ENCODE results near the gene ALKBH4. TPM values are rescaled to one million over a fixed set of nuclear protein-coding genes. Genes with fewer than 3 reads are reported as not detected.
"Not testable (repeated sequence)": the region's sequence is repeated elsewhere in the genome, so short reads cannot be mapped to it uniquely, and the experiment has no call there.

Gene ALKBH4
- total RNA-seq, 1 experiment from 2014 or later, result 13.8 TPM

- H3K4me1 ChIP-seq; CTCF ChIA-PET; H3K36me3 Mint-ChIP-seq (ENCODE audit: insufficient read depth, unreplicated experiment); H3K27me3 ChIP-seq (replicated peaks; ENCODE audit: control insufficient read depth, insufficient read depth, low read length); H3K4me1 Mint-ChIP-seq (ENCODE audit: low read depth, unreplicated experiment); H3K9me3 Mint-ChIP-seq (ENCODE audit: unreplicated experiment); H3K36me3 ChIP-seq (ENCODE audit: control insufficient read depth, insufficient read depth, low read length); H3K27me3 Mint-ChIP-seq (ENCODE audit: insufficient read depth, unreplicated experiment); POLR2A ChIA-PET; H3K9me3 ChIP-seq; intact Hi-C loops (cut with micrococcal nuclease; ENCODE audit: unreplicated experiment): not testable (repeated sequence)
- H3K27ac Mint-ChIP-seq (ENCODE audit: unreplicated experiment), result peak within 1 kb of the TSS; percentile 48
- DNase-seq, result peak; percentile 68 to 82
- TSS peak; percentile 87 for BruUV-seq (replicated peaks)
- H3K4me3 Mint-ChIP-seq (ENCODE audit: unreplicated experiment), result peak within 1 kb of the TSS; percentile 71
- peak within 1 kb of the TSS; percentile 36 for H3K4me3 ChIP-seq (ENCODE audit: low read depth, low read length)
Measured at GRCh38 chr7:102478314-102479208, 13.9 kb upstream of the ALKBH4 start, which contains the start of gene POLR2J. TSS of gene POLR2J (minus strand) at chr7:102478922. CDS start at chr7:102478860, 62 bp downstream.

GRCh38 chr7:102474736-102475435, 10.2 kb upstream of the ALKBH4 start:
- H3K27me3 Mint-ChIP-seq (ENCODE audit: insufficient read depth, unreplicated experiment); H3K4me3 Mint-ChIP-seq (ENCODE audit: unreplicated experiment); intact Hi-C loops (cut with micrococcal nuclease; ENCODE audit: unreplicated experiment); H3K27me3 ChIP-seq (replicated peaks; ENCODE audit: control insufficient read depth, insufficient read depth, low read length); H3K4me1 ChIP-seq; BruUV-seq (replicated peaks); POLR2A ChIA-PET; H3K27ac Mint-ChIP-seq (ENCODE audit: unreplicated experiment); CTCF ChIA-PET; H3K36me3 ChIP-seq (ENCODE audit: control insufficient read depth, insufficient read depth, low read length); H3K9me3 ChIP-seq; H3K9me3 Mint-ChIP-seq (ENCODE audit: unreplicated experiment); H3K4me1 Mint-ChIP-seq (ENCODE audit: low read depth, unreplicated experiment); H3K4me3 ChIP-seq (ENCODE audit: low read depth, low read length): not testable (repeated sequence)
- H3K36me3 Mint-ChIP-seq (ENCODE audit: insufficient read depth, unreplicated experiment), result peaks cover 31% of the 10 kb centered on the region
- peak; percentile 0 to 3 for DNase-seq

GRCh38 chr7:102474116-102474515, 9.5 kb upstream of the ALKBH4 start:
- BruUV-seq (replicated peaks); H3K27me3 Mint-ChIP-seq (ENCODE audit: insufficient read depth, unreplicated experiment); H3K36me3 ChIP-seq (ENCODE audit: control insufficient read depth, insufficient read depth, low read length); H3K27me3 ChIP-seq (replicated peaks; ENCODE audit: control insufficient read depth, insufficient read depth, low read length); H3K4me1 ChIP-seq; H3K4me3 ChIP-seq (ENCODE audit: low read depth, low read length); POLR2A ChIA-PET; H3K9me3 Mint-ChIP-seq (ENCODE audit: unreplicated experiment); CTCF ChIA-PET; H3K9me3 ChIP-seq; H3K27ac Mint-ChIP-seq (ENCODE audit: unreplicated experiment); H3K4me1 Mint-ChIP-seq (ENCODE audit: low read depth, unreplicated experiment); intact Hi-C loops (cut with micrococcal nuclease; ENCODE audit: unreplicated experiment); H3K4me3 Mint-ChIP-seq (ENCODE audit: unreplicated experiment): not testable (repeated sequence)
- peaks cover 34% of the 10 kb centered on the region for H3K36me3 Mint-ChIP-seq (ENCODE audit: insufficient read depth, unreplicated experiment)
- DNase-seq, result peak in 1 of 2 experiments; percentile 0

- POLR2A ChIA-PET, result no interaction called here
Measured at GRCh38 chr7:102473271-102473991, 8.8 kb upstream of the ALKBH4 start.

More at GRCh38 chr7:102473271-102473991, 8.8 kb upstream of the ALKBH4 start:
- BruUV-seq (replicated peaks), result no TSS peak
- Histone ChIP-seq H3K4me3 (ENCODE audit: low read depth, low read length) (no peak overlapping the region), H3K4me1 (no peaks in the 10 kb centered on the region), H3K27me3 (replicated peaks; ENCODE audit: control insufficient read depth, insufficient read depth, low read length) (no peaks in the 10 kb centered on the region), H3K36me3 (ENCODE audit: control insufficient read depth, insufficient read depth, low read length) (no peaks in the 10 kb centered on the region), H3K9me3 (no peaks in the 10 kb centered on the region)
- Mint-ChIP-seq H3K27ac (ENCODE audit: unreplicated experiment) (no peak overlapping the region), H3K4me1 (ENCODE audit: low read depth, unreplicated experiment) (no peaks in the 10 kb centered on the region), H3K27me3 (ENCODE audit: insufficient read depth, unreplicated experiment) (no peaks in the 10 kb centered on the region), H3K4me3 (ENCODE audit: unreplicated experiment) (no peak overlapping the region), H3K9me3 (ENCODE audit: unreplicated experiment) (no peaks in the 10 kb centered on the region), H3K36me3 (ENCODE audit: insufficient read depth, unreplicated experiment) (peaks cover 40% of the 10 kb centered on the region)
- no peak for DNase-seq
- CTCF ChIA-PET, result no interaction called here
- no peak for TF ChIP-seq CTCF (IDR thresholded peaks at IDR 0.05; ENCODE audit: insufficient read depth in 1 of 2, low read depth in 1 of 2, low read length in 1 of 2, severe bottlenecking in 1 of 2, unreplicated experiment in 1 of 2)
- intact Hi-C loops (cut with micrococcal nuclease; ENCODE audit: unreplicated experiment), result no loop called here

All from Caco-2 (cell line).